CD4-positive, alpha-beta T cell treated with Interleukin-4 for 4 hours (primary cell): Measurements from ENCODE around the gene PUS1.
A peak's percentile ranks its signal among the peaks of the same experiment; 100 is the strongest.
"Not testable (repeated sequence)": the region's sequence is repeated elsewhere in the genome, so short reads cannot be mapped to it uniquely, and the experiment has no call there.

ENCODE experiments used
- DNase-seq: peaks from one replicate; pipeline ENCODE4 v3.0.0-alpha.2; 2020

The PUS1 gene

DNA sequence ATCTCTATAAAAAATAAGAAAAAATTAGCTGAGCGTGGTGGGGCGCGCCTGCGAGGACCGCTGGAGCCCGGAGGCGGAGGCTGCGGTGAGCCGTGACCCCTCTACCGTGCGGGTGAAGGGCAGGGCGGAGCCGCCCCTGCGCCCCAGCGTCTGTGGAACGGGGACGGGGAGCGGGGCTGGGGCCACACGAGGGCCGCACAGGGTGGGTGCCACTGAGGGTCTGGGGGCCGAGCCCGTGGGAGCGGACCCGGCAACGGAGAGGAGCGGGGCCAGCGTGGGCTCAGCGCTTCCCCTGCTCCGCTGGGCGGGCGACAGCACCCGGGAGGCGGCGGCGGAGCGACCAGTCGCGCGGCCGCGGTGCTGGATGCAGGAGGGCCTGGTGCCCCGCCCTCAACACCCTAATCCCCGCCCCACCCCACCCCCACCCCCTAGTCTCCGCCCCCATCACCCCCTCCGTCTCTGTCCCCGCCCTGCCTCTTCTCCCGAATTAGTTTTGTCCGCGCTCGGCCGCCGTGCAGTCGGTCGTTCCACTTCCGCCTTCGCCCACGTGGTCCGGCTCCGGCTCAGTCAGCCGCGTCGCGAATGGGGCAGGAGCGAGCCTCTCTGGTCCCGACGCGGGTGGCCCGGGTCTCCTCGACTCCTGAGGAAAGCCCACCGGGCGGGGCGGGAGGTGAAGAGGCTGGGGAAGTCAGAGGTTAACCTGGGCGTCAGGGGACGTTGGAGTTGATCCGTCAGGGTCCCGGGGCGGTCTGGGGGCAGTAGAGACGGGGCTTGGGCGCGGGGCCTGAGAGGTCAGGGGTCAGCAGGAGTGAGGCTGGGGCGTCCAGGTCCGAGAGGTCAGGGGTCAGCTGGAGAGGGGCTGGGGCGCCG lies at the start of gene PUS1:
Gene PUS1 (plus strand): TSS at position 566 of the 870 bp plus-strand sequence. CDS start 447 bp downstream, outside the sequence.
- peak; percentile 96 for DNase-seq

DNA sequence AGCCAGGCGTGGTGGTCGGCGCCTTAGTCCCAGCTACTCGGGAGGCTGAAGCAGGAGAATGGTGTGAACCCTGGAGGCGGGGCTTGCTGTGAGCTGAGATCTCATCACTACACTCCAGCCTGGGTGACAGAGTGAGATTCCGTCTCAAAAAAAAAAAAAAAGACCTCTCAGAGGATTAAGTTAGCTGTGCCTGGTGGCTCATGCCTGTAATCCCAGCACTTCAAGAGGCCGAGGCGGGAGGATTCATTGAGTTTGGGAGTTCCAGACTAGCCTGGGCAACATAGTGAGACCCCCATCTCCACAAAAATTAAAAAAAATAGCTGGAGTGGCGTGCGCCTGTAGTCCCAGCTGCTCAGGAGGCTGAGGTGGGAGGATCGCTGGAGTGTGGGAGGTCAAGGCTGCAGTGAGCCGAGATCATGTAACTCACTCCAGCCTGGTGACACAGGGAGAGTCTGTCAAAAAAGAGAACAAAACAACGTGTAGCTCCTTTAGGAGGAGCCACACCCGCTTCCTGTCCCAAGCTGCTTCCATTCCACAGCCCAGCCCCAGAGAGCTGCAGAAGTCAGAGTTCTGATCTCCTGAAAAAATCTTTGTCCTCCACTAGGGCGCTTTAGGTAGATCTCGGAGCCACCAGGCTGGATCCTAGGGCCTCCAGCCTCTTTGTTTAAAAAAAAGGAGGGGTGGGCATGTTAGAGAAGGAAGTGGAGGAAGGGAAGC lies 46.1 kb upstream of the PUS1 start:
- no peak for DNase-seq

DNA sequence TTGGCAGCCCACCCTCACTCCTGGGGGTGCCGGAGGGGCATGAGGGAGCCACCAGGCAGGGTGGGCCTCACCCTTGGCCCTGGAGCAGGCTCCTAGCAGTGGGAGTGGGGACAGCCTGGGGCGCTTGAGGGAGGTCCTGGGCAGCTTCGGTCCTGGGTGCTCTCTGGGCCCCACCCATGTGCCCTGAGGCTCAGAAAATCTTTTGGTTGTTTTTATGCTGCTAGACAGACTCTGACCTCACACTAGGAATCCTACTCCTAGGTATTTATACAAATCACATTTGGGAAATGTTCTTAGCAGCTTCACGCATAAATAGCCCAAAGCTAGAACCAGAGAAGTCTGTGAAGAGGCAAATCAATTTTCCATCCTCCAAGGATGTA lies 45.6 kb upstream of the PUS1 start:
- DNase-seq = no peak

DNA sequence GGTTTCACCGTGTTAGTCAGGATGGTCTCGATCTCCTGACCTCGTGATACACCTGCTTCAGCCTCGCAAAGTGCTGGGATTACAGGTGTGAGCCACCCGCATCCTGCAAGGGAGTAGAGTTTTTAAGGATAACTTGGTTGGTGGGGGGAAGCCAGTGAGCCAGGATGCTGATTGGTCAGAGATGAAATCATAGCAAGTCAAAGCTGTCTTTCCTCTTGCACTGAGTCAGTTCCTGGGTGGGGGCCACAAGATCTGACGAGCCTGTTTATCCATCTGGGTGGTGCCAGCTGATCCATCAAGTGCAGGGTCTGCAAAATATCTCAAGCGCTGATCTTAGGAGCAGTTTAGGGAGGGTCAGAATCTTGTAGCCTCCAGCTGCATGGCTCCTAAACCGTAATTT lies 44.0 kb upstream of the PUS1 start:
- not testable (repeated sequence) for DNase-seq

DNA sequence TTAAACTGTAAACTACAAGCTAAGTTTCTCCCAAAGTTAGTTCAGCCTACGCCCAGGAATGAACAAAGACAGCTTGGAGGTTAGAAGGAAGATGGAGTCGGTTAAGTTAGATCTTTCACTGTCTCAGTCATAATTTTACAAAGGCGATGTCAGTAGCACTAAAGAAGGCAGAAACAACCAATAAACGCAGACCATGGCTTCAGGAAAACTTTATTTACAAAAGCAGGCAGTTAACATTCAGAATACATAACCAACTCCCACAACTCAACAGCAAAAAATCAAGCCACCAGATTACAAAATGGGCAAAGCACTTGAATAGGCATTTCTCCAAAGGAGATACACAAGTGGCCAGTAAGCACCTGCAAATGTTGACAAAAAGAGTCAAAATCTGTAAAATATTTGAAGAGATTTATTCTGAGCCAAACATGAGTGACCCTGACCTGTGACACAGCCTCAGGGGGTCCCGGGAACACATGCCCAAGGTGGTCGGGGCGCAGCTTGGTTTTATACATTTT lies 43.5 kb upstream of the PUS1 start:
- no peak for DNase-seq

DNA sequence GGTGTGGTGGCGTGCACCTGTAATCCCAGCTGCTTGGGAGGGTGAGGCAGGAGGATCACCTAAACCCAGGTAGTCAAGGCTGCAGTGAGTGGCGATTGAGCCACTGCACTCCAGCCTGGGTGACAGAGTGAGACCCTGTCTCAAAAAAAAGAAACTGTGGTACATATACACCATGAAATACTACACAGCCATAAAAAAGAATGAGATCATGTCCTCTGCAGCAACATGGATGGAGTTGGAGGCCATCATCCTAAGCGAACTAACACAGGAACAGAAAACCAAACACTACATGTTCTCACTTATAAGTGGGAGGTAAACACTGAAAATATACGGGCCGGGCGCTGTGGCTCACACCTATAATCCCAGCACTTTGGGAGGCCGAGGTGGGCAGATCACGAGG lies 37.4 kb upstream of the PUS1 start:
- DNase-seq = not testable (repeated sequence)

DNA sequence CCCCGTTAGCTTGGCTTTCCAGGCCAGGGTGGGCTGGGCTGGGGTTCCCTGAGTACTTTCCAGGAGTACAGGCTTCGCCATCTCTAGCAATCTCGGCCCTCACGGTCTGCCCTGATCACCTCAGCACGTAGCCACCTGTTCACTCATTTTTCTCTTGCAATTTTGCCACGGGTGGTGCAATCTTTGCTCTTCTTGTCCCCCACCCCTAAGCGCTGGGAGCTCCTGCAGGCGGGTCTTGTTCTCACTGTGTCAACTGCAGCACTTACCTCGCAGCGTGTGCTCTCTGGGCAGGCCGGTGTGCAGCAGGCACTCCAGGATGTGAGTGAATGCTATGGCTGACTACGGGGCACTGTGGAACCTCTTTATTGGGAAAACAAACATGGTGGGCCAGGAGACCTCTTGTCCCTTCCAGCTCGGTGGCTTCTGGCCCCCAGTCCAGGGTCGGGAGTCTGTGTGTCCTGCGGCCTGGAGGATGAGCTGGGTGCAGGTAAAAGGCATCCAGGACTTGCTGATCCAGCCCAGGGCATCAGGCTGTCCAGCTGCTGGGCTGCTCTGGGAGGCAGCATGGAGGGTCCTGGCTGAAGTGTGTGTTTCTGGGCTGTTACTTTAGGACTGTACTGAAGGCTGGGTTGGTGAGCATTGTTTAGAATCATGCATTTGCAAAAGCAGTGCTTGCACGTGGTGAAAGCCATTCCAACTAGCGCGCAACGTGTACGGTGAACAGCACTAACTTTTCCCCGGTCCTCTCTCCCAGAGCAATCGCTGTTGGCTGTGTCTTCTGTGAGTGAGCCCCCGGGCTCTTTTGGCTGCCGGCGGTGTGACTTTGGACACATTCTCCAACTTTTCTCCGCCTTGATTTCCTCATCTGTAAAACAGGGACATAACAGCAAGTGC lies 36.1 kb upstream of the PUS1 start:
- DNase-seq = no peak

DNA sequence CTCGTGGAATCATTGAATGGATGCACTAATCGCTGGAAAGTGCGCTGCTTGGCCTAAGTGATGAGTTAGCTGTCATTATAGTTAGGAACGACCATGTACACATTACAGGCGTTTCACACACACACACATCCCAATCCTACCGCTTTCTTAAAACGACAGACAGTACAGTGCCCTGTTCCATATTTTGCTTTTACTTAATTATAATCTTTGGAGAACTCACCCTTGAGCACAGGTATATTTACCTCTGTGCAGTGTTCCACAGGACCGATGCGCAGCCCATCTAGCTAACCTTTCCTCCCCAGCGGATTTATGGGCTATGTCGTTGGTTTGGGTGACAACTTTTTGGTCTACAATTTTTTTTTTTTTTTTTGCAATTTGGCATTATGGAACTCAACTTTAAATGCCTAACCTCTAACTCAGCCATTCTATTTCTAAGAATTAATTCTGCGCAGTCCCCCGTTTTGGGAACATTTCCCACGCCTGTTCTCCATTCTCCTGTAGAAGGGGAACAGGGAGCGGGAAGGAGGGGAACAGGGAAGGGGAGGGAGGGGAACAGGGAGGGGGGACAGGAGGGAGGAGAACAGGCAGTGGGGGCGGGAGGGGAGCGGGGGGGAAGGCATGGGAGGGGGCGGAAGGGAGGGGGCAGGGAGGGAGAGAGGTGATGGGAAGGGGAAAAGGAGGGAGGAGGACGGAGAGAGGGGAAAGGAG lies 35.3 kb upstream of the PUS1 start:
- no peak for DNase-seq

DNA sequence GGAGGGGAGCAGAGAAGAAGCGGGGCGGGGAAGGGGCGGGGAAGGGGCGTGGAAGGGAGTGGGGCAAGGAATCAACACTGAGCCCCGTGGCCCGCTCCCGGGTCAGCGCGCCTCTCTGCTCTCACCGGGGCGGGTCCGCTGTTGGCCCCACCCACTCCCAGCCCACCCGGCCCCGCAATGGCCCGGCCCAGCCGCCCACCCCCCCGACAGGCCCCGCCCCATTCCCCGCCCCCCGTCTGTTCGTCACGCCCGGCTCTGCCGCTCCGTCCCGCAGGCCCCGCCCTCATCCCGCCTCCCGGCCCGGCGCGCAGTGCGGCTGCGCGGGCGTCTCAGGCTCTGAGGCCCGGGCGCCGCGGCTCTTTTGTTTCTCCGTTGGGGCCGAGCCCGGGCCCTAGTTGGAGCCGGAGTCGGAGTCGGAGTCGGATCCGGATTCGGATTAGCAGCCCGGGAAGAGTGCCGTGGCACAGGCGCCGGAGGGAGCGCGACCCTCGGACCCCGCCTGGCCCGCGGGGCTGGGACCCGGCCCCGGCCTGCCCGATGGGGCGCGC lies 34.7 kb upstream of the PUS1 start, which contains the start of gene ULK1:
Gene ULK1 (plus strand): TSS at position 310 of the 548 bp plus-strand sequence. CDS start 380 bp downstream, outside the sequence.
- DNase-seq = peak; percentile 82

- no peak for DNase-seq
These were observed 34.0 kb upstream of the PUS1 start for GRCh38 chr12:131894981-131895639.

DNA sequence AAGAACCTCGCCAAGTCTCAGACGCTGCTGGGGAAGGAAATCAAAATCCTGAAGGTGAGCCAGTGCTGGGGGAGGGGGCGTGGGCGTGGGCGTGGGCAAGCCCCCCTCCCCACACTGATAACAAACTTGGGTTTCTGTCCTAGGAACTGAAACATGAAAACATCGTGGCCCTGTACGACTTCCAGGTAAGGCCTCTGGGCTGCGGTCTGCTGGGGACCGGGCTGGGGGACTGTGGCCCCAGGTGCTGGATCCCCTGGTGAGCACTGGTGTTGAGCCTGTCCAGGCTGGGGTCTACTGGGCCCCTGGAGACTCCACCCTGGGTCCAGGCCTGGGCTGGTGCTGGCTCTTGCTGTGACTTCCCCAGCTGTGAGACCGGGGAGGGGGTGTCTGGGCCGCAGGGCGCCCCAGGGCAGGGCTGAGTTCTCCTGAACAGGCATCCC lies 33.4 kb upstream of the PUS1 start:
- peak; percentile 5 for DNase-seq

- peak; percentile 55 for DNase-seq
These were observed 32.8 kb upstream of the PUS1 start for GRCh38 chr12:131896080-131896810.

DNA sequence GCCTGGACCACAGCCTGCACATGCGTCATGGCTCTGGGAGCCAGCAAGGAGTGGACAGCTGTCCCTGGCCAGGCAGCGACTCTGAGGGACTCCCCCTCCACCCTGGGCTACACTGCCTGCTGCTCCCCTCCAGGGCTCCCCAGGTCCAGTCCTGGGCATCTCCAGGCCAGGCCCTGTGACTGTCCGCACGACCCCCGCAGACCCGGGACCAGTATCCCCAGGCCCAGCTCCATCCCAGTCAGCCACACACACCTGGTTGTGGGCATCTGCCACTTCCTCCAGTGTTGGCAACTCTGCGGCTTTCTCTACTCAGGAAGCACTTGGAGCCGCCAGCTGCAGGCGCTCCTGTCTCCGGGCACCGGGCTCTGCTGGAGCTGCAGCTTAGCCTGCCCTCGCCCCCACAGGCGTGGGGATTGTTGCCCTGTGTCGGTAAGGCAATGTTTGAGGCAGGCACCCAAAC lies 32.2 kb upstream of the PUS1 start:
- no peak for DNase-seq

GRCh38 chr12:131897276-131897675 lies 31.8 kb upstream of the PUS1 start:
- no peak for DNase-seq

GRCh38 chr12:131897875-131898274 lies 31.2 kb upstream of the PUS1 start:
- DNase-seq = no peak

DNA sequence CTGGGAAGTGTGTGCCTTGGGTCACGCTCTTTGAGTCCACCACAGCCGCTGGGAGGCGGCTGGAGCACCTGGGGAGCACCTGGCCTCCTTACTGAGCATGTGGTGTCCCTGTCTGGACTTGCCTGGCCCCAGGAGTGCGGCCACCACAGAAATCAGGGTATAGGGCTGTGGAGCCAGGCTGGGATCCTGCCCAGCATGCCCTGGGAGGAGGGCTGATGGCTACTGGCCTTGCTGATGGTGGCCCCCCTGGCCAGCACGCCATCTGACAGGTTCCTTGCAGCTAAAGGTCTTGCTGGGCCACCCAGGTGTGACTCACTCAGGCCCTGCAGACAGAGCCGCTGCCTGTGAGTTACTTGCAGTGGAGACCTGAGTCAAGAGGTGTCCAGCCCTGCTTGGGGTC lies 28.7 kb upstream of the PUS1 start:
- DNase-seq = no peak

GRCh38 chr12:131901431-131902331 lies 27.4 kb upstream of the PUS1 start:
- no peak for DNase-seq

DNA sequence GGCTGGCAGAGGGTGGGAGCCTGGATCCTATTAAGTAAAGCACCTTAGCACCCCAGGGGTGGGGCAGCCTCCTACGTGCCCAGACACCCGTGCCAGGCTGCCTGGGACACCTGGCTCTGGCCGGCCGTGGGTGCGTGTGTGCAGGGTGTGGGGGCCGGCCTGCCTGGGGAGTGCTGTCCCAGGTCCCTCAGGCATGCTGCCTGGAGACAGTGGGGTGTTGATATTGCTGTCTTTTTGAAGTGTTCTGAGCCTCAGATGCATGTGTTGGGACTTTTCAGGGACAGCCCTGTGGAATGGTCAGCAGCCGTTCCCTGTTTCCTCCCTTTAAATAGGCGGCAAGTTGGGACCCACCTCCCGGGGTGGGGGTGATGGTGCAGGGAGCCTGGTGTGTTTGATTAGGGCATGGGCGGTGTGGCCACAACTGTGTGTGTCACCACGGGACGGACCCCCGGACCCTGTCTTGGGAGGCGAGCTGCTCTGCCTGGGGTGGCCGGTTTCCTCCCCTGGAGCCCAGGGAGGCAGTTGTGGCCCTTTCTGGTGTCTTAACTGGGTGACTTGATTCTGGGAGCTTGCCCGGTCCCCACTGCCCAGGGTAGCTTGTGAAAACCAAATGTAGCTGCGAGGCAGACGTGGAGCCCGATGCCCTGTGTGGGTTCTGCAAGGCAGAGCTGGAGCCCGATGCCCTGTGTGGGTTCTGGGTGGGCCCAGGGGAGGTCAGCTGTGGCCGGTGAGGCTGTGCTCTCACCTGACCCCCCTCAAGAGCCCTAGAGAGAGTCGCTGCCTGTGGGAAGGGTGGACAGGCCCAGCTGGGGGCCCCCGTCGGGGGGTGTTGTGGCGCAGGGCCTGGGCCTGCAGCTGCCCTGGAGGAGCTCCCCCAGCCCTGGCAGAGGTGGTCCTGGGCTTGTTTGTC lies 26.5 kb upstream of the PUS1 start:
- no peak for DNase-seq
